HepG2 (cell line): ENCODE results near the gene ARHGEF40. TPM values are rescaled to one million over a fixed set of nuclear protein-coding genes. Genes with fewer than 3 reads are reported as not detected.

Experiments
- ARNT ChIP-seq: fragments of 450-650 bp; IDR thresholded peaks from 2 replicates; pipeline ENCODE4 v1.6.1; 2017
- IKZF5 ChIP-seq: IDR thresholded peaks from 2 replicates; pipeline ENCODE4 v1.6.1; 2018; ENCODE audit warnings: missing genetic modification reagents, mild to moderate bottlenecking, missing compliant biosample characterization
- IRF9 ChIP-seq: sonication (generic); formaldehyde crosslinking; IDR thresholded peaks from 2 replicates; pipeline ENCODE4 v1.8.0; 2022; ENCODE audit warnings: missing genetic modification reagents, mild to moderate bottlenecking, borderline replicate concordance
- KLF6 ChIP-seq: IDR thresholded peaks from 2 replicates; pipeline ENCODE4 v1.8.0; 2016; ENCODE audit warnings: missing biosample characterization, missing genetic modification reagents
- MAF1 ChIP-seq: sonication (generic); formaldehyde crosslinking; IDR thresholded peaks from 2 replicates; pipeline ENCODE4 v1.5.0; 2020; ENCODE audit warnings: missing genetic modification reagents, borderline replicate concordance
- MAX ChIP-seq: IDR thresholded peaks from 2 replicates; pipeline ENCODE4 v1.6.1; 2012; ENCODE audit warnings: inconsistent platforms
- MXD3 ChIP-seq: IDR thresholded peaks from 2 replicates; pipeline ENCODE4 v1.6.1; 2016; ENCODE audit warnings: mild to moderate bottlenecking, missing biosample characterization, missing genetic modification reagents
- PAXIP1 ChIP-seq: sonication (generic); formaldehyde crosslinking; conservative IDR thresholded peaks from 2 replicates; pipeline ENCODE4 v1.4.0; 2020; ENCODE audit warnings: mild to moderate bottlenecking, missing genetic modification reagents, moderate library complexity
- PHF20 ChIP-seq: sonication (generic); formaldehyde crosslinking; IDR thresholded peaks from 2 replicates; pipeline ENCODE4 v1.5.0; 2020; ENCODE audit warnings: mild to moderate bottlenecking, missing genetic modification reagents
- PRPF4 ChIP-seq: fragments of 200-400 bp; formaldehyde crosslinking; IDR thresholded peaks from 2 replicates; pipeline ENCODE4 v1.6.1; 2016; ENCODE audit warnings: low read length, low read depth; ENCODE audit not compliant: poor library complexity, severe bottlenecking
- SP1 ChIP-seq, 2 experiments: fragments of 450-650 bp in 1 of 2; sonication (generic) in 1 of 2; formaldehyde crosslinking in 1 of 2; IDR thresholded peaks; 2 replicates each; pipeline versions ENCODE4 v1.4.0 to v1.6.1; 2016 to 2020; ENCODE audit warnings: missing genetic modification reagents in 1 of 2
- TAF1 ChIP-seq: sonication (generic); formaldehyde crosslinking; IDR thresholded peaks from 2 replicates; pipeline ENCODE4 v1.4.0; 2020; ENCODE audit warnings: missing genetic modification reagents
- TP53 ChIP-seq: sonication (generic); formaldehyde crosslinking; conservative IDR thresholded peaks from 2 replicates; pipeline ENCODE4 v1.4.0; 2020; ENCODE audit warnings: missing genetic modification reagents
- ZBTB2 ChIP-seq: sonication (generic); formaldehyde crosslinking; IDR thresholded peaks from 2 replicates; pipeline ENCODE4 v1.8.0; 2022; ENCODE audit warnings: low read depth, missing genetic modification reagents
- ZFP91 ChIP-seq: sonication (generic); formaldehyde crosslinking; IDR thresholded peaks from 2 replicates; pipeline ENCODE4 v1.9.0; 2022; ENCODE audit warnings: missing genetic modification reagents, mild to moderate bottlenecking, borderline replicate concordance
- ZNF776 ChIP-seq: sonication (generic); formaldehyde crosslinking; IDR thresholded peaks from 2 replicates; pipeline ENCODE4 v1.4.0; 2020; ENCODE audit warnings: mild to moderate bottlenecking, missing genetic modification reagents
- ZNF816 ChIP-seq: sonication (generic); formaldehyde crosslinking; IDR thresholded peaks from 2 replicates; pipeline ENCODE4 v1.8.0; 2022; ENCODE audit warnings: missing genetic modification reagents, mild to moderate bottlenecking, borderline replicate concordance
- ZNF83 ChIP-seq: sonication (generic); formaldehyde crosslinking; IDR thresholded peaks from 2 replicates; pipeline ENCODE4 v1.4.0; 2020; ENCODE audit warnings: missing genetic modification reagents, mild to moderate bottlenecking, borderline replicate concordance
- polyA plus RNA-seq, 8 experiments: library from polyadenylated mRNA; depleted of rRNA in 3 of 8; stranded (reverse) in 7 of 8; unstranded in 1 of 8; fragments of >200 nt; fragmentation: Illumina TruSeq in 4 of 8; extraction: Trizol in 4 of 8; gene quantifications; 2 replicates each; pipeline versions ENCODE4 v1.2.1 to v1.2.3, GENCODE V29; 2011 to 2016; ENCODE audit warnings: low read depth in 4 of 8, missing spikeins in 1 of 8, mixed read lengths in 1 of 8; ENCODE audit not compliant: insufficient read depth in 1 of 8
- total RNA-seq, 5 experiments: library from RNA; depleted of rRNA; stranded (reverse); fragments of >200 nt; fragmentation: Illumina TruSeq; extraction: Trizol; gene quantifications; 2 replicates each; pipeline ENCODE4 v1.2.3, GENCODE V29; 2016; ENCODE audit warnings: low read depth in 1 of 5

ARHGEF40 gene
- total and polyA plus RNA-seq, 2 of the 13 experiments (the other 11 are each of a cell fraction or from before 2014, with no cell fraction given): 28.1 to 78.1 TPM

GRCh38 chr14:21071225-21072030, 1.3 kb downstream of the ARHGEF40 start (continued):
- TF ChIP-seq ZBTB2 (CRISPR knock-in tag) (peak; percentile 58; the same call in 1 of the 2 replicates), ZNF816 (no peak), IRF9 (CRISPR knock-in tag) (peak; percentile 43; the same call in 1 of the 2 replicates), TP53 (CRISPR knock-in tag) (no peak), PRPF4 (peak; percentile 44), MAF1 (CRISPR knock-in tag) (0 out of 2 replicates have a peak, but pooled peaks have one; percentile 41), ARNT (no peak), IKZF5 (peak; percentile 47; the same call in 1 of the 2 replicates), SP1 (IDR thresholded peaks at IDR 0.05) (no peak), SP1 (CRISPR knock-in tag; IDR thresholded peaks at IDR 0.05) (0 out of 2 replicates have a peak, but pooled peaks have one; percentile 12), PHF20 (CRISPR knock-in tag) (peak; percentile 55), ZNF776 (CRISPR knock-in tag) (no peak; the same call in 1 of the 2 replicates), ZNF83 (CRISPR knock-in tag) (0 out of 2 replicates have a peak, but pooled peaks have one; percentile 34), TAF1 (CRISPR knock-in tag) (peak; percentile 17; the same call in 1 of the 2 replicates), MXD3 (CRISPR knock-in tag) (peak; percentile 88; the same call in 1 of the 2 replicates), PAXIP1 (0 out of 2 replicates have a peak, but pooled peaks have one; percentile 10), KLF6 (CRISPR knock-in tag) (peak; percentile 38; the same call in 1 of the 2 replicates), MAX (peak; percentile 9; the same call in 1 of the 2 replicates), ZFP91 (CRISPR knock-in tag) (peak; percentile 74)
